Fibroblast of peridontal ligament (primary cell): ENCODE results near the gene TCIRG1.

ENCODE experiments used
- DNase-seq: peaks from one replicate; pipeline ENCODE4 v3.0.0-alpha.2; 2010; ENCODE audit errors: extremely low read depth

The TCIRG1 gene

GRCh38 chr11:68051191-68052136 lies 12.6 kb downstream of the TCIRG1 start:
- no peak for DNase-seq

DNA sequence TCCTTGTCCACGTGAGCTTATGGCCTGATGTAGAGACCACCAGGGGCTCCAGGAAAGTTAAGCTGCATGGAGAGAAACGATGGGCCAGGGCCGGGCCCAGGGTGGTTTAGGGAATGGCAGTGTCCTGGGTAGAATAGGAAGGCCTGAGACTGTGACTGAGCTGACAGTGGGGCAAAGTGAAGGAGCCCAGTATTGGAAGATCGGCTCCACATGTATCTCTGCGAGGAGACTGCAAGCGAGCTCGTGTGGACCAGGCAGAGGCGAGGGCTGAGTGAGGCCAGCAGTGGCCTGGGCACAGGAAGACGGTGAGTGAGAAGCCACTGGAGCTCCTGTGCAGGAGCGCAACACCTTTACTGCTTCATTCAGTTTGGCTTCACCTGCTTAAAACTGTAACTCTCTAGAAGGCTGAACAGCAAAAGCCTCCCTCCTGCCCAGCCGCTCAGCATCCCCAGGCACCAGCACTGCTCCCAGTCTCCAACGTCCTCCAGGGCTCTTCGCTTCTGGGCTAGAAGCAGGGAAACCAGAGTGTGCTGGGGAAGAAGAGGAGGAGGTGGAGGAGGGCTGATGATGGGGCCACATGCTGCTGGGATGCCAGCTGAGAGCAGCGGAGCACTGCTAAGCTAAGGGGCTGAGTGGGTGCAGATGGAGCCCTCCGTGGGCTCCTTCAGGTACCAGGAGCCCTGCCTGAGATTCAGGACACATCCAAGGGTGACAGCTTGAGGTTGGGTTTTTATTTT lies 13.5 kb downstream of the TCIRG1 start:
- DNase-seq: no peak

DNA sequence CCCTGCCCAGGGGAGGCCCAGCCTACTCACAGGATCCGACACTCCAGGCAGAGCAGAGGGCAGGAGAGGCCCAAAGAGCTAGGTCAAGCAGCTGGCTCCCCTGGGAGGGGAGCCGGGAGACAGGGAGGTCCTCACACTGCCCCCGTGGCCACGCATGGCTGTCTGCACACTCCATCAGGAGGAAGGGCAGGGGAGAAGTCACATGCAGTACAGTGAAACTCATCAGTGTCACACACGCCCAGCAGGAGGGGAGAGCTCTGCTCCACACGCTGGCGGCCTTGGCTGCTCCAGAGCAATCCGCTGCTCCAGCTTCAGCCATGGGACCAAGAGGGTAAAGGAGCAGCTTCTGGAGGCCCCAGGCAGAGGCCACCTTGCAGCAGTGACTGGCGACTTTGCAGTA lies 14.3 kb downstream of the TCIRG1 start:
- DNase-seq: no peak

DNA sequence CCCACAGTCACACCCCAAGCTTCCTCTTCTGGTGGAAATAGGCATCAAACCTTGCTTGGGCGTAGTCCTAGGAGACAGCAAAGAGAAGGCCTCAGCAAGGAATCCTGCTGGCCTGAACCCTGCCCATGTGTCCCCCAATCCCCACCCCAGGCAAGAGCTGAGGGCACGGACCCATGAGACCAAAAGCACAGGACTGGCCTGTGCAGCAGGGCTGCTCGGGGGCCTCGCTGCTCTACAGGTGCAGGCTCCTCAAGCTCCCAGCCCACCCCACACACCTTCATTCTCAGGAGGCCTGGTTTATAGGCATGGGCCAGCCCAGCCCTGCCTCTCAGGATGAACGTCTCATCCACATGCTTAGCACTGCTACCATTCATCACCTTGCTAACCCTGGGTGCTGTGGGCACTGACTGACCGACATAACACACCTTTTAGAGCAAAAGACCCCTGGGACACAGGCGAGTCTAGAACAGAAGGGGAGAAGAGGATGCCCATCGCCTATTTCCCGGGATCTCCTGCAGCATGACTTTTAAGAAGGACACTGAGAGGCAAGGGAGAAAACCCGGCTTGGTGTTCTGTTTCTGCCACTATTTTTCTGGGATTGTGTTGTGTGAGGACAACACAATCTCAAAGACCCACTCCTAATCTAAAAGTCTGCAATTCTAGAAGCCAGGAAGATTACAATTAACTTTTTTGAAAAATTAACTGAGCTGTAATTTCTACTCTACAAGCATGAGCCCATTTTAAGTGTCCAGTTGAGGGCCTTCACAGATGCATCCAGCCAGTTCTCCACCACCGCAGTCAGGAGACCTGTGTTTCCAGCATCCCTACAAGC lies 15.4 kb downstream of the TCIRG1 start:
- no peak for DNase-seq

GRCh38 chr11:68056317-68057285 lies 17.8 kb downstream of the TCIRG1 start:
- no peak for DNase-seq

DNA sequence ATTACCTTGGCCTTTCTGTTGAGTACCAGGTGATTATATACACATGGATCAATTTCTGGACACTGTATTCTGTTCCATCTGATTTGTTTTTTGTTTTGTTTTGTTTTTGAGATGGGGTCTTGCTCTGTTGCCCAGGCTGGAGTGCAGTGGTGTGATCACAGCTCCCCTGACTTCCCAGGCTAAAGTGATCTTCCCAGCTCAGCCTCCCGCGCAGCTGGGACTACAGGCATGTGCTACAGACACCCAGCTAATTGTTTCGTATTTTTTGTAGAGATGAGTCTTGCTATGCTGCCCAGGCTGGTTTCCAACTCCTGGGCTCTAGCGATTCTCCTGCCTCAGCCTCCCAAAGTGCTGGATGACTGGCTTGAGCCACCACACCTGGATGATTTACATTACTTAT lies 19.0 kb downstream of the TCIRG1 start:
- DNase-seq: no peak

DNA sequence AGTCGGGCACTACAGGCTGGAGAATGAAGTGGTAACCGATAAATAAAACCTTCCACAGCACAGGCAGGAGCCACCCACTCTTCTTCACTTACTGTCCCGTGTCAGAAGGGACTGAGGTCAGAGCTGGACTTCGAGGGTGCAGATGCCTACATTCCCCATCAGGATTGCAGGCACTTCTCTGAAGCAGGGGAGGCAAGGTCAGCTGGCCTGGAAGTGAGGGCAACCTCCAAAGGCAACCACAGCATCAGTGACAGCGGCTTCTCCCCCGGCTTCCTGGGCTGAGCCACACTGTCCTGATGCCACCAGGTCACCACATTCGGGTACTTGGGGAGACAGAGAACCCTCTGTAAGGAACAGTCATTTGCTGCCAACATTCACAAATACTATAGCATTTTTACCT lies 22.7 kb downstream of the TCIRG1 start:
- no peak for DNase-seq

GRCh38 chr11:68064926-68065325 lies 26.1 kb downstream of the TCIRG1 start:
- no peak for DNase-seq

DNA sequence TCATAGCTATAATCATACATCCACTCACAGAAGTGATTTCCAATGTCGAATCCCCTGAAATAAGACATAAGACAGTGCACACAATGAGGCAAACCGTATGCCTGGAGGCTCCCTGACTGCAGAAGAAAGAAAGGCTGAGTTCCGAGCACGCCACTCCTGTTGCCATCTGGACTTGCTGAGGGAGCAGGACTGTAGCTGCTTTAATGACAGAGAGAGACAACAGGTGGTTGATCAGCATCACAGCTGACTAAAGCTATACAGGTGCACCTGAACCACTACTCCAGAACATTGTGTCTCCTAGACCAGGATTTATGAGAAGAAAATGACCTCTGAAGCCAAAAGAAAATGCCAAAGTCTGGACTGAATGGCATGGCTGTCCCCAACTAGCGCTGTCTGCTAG lies 27.0 kb downstream of the TCIRG1 start:
- no peak for DNase-seq

GRCh38 chr11:68066742-68067141 lies 27.9 kb downstream of the TCIRG1 start:
- peak; percentile 74 for DNase-seq

GRCh38 chr11:68067991-68068390 lies 29.2 kb downstream of the TCIRG1 start:
- no peak for DNase-seq

- no peak for DNase-seq
Observed at GRCh38 chr11:68071281-68072048, 32.6 kb downstream of the TCIRG1 start.

DNA sequence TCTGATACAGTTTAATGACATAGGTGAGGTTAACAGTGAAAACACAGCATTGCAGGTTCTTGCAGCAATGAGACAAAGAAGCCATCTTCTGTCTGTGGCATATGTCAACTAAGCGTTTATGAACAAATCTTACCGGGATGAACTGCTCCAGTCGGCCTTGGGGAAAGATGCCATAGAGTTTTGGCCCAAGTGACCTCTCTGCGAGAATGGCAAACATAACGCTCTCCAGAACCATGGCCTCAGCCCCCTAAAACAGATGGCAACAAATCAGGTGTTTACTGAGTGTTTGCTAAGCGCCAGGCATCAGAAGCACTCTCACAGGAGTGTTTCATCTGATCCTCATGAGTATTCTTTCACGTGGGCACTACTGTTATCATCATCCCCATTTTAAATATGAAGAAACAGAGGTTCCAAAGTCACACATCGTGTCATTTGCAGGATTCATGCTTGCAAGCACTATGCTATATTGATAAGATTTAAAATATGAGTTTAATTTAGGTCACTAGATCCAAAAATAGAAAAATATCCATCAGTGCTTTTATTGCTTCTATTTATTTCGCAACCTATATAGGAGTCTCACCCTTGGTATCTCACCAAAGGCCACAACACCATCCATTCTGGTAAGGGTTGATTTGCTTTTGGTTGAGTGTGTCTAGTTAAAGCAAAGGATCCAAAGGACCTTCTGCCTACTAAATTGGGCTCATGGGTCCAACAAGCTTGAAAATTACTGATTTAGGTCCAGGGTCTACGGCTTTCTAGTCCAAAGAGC lies 35.9 kb downstream of the TCIRG1 start:
- DNase-seq: no peak

GRCh38 chr11:68076371-68077042 lies 37.7 kb downstream of the TCIRG1 start:
- DNase-seq: no peak

DNA sequence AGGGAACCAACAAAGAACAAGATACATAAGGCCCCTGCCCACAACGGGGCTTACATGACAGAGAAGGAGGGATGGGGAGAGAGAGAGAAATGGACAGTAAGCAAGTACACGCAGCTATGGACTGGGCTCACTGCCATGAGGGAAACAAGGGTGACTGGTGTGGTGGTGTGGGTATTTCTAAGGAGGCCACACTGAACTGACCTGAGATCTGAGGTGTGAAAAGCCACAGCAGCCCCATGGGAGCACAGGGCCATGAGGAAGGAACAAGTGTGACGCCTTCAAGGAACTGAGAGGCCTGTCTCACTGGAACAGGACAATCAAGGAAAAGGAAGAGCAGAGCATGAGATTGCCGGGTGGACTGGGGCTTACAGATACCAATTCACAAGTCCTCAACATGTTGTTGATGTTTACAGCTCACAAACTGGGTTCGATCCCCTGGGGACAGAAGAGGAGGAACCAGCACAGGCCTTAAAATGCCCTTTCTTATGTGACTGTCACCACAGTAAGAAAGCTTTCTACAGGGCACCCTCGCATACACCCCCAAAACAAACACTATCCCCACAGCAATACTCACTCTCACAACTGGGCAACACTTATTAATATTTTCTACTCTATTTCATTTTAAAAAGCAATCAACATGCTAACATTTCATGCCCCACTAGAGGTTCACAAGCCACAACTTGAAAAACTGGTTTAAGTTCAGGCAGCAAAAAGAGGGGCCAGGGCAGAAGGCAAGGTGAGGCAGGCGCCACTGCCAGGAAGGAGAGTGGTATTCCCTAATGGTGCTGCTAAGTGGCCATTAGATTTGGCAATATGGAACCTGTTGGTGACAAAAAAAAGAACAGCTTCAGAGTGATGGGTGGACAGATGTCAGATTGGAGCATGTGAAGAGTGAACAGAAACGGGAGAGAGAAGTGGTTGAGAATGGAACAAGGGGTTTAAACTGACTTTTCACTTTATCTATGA lies 39.1 kb downstream of the TCIRG1 start:
- DNase-seq: no peak

DNA sequence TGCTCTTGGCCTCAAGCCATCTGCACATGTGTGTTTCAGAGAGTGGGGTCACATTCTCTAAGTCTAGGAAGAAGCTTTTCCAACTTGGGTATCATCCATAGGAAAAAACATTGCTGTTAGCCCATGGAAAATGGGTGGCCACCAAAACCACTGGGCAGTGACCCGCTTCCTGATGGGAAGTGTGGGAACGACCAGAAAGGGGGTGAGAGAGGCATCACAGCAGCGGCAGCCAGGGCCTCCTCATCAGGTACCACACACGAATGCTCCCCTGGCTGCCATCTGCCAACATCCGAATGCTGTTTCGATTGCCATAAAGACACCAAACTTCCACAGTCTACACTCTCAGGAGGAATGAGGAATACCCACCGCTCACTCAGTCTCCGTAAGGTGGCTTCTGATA lies 42.0 kb downstream of the TCIRG1 start:
- no peak for DNase-seq

DNA sequence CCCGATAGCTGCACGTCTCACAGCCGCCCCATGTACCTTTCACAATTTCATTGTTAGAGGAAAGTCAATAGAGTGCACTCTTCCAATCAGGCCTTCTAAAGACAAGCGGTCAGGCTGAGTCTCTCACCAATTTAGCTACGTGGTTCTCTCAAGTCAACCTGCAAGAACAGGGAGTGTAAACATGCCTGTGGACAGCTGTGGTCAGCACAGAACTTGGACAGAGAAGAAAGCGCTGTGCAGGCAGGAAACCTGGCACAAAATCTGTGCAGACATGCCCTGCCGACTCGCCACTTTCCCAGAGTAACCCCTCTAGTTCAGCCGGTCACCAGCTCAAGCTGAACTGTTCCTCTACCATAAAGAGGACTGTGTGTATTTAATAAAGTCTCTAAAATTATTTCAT lies 42.9 kb downstream of the TCIRG1 start:
- DNase-seq: no peak

GRCh38 chr11:68082481-68082880 lies 43.7 kb downstream of the TCIRG1 start:
- DNase-seq: no peak
